NCI-H146 (cell line): ENCODE data around the gene B4GALT6.
"Not testable (repeated sequence)": the region's sequence is repeated elsewhere in the genome, so short reads cannot be mapped to it uniquely, and the experiment has no call there.

Source experiments
- DNase-seq: peaks from one replicate; lab custom pipeline; 2025; lab: John Stamatoyannopoulos, UW

Gene B4GALT6

GRCh38 chr18:31684279-31685096 is at the start of gene B4GALT6:
B4GALT6 (minus strand) TSS chr18:31684581; CDS start chr18:31684426, 155 bp downstream.
- peak; percentile 82 for DNase-seq

- no peak for DNase-seq
Observed at GRCh38 chr18:31731628-31732027, 47.2 kb upstream of the B4GALT6 start.

GRCh38 chr18:31729196-31729595 is 44.8 kb upstream of the B4GALT6 start:
- not testable (repeated sequence) for DNase-seq

GRCh38 chr18:31723990-31724711 is 39.8 kb upstream of the B4GALT6 start:
- peak; percentile 44 for DNase-seq

GRCh38 chr18:31723639-31723989 is 39.2 kb upstream of the B4GALT6 start:
- no peak for DNase-seq

GRCh38 chr18:31722369-31722957 is 38.1 kb upstream of the B4GALT6 start:
- peak; percentile 72 for DNase-seq

- no peak for DNase-seq
Observed at GRCh38 chr18:31721601-31722000, 37.2 kb upstream of the B4GALT6 start.

- no peak for DNase-seq
Observed at GRCh38 chr18:31720867-31721266, 36.5 kb upstream of the B4GALT6 start.

- no peak for DNase-seq
Observed at GRCh38 chr18:31719363-31720006, 35.1 kb upstream of the B4GALT6 start.

- DNase-seq = no peak
Observed at GRCh38 chr18:31718386-31718785, 34.0 kb upstream of the B4GALT6 start.

GRCh38 chr18:31716362-31716761 is 32.0 kb upstream of the B4GALT6 start:
- DNase-seq = no peak

- no peak for DNase-seq
Observed at GRCh38 chr18:31711365-31712172, 27.2 kb upstream of the B4GALT6 start.

- no peak for DNase-seq
Observed at GRCh38 chr18:31710826-31711225, 26.4 kb upstream of the B4GALT6 start.

GRCh38 chr18:31707815-31708214 is 23.4 kb upstream of the B4GALT6 start:
- no peak for DNase-seq

GRCh38 chr18:31702449-31702848 is 18.1 kb upstream of the B4GALT6 start:
- DNase-seq = no peak

GRCh38 chr18:31701744-31702143 is 17.4 kb upstream of the B4GALT6 start:
- no peak for DNase-seq

GRCh38 chr18:31700990-31701389 is 16.6 kb upstream of the B4GALT6 start:
- DNase-seq = no peak

- no peak for DNase-seq
Observed at GRCh38 chr18:31697351-31698298, 13.2 kb upstream of the B4GALT6 start.

GRCh38 chr18:31695989-31696388 is 11.6 kb upstream of the B4GALT6 start:
- no peak for DNase-seq

GRCh38 chr18:31694297-31694696 is 9.9 kb upstream of the B4GALT6 start:
- no peak for DNase-seq
